Measurements from ENCODE around the gene NUDC.

The NUDC gene

GRCh38 chr1:26951216-26951615, 29.7 kb downstream of the NUDC start:
- DNase-seq (ENCODE audit: low read depth, low spot score) = no peak

GRCh38 chr1:26951821-26952497, 30.4 kb downstream of the NUDC start:
- no peak for DNase-seq (ENCODE audit: low read depth, low spot score)

GRCh38 chr1:26953374-26953773, 31.8 kb downstream of the NUDC start:
- DNase-seq (ENCODE audit: low read depth, low spot score) = no peak

- DNase-seq (ENCODE audit: low read depth, low spot score) = no peak
Measured at GRCh38 chr1:26956321-26956720, 34.8 kb downstream of the NUDC start.

- DNase-seq (ENCODE audit: low read depth, low spot score) = no peak
Measured at GRCh38 chr1:26957306-26957705, 35.8 kb downstream of the NUDC start.

- no peak for DNase-seq (ENCODE audit: low read depth, low spot score)
Measured at GRCh38 chr1:26959270-26959669, 37.7 kb downstream of the NUDC start.

GRCh38 chr1:26959722-26960624, 38.4 kb downstream of the NUDC start, which contains the start of gene KDF1:
Gene KDF1 (minus strand): TSS chr1:26960468. CDS start chr1:26952380, 8,088 bp downstream.
- DNase-seq (ENCODE audit: low read depth, low spot score) = no peak

- DNase-seq (ENCODE audit: low read depth, low spot score) = no peak
Measured at GRCh38 chr1:26960625-26960966, 39.1 kb downstream of the NUDC start.

- DNase-seq (ENCODE audit: low read depth, low spot score) = peak; percentile 27
Measured at GRCh38 chr1:26961826-26962225, 40.3 kb downstream of the NUDC start.

GRCh38 chr1:26965213-26965612, 43.7 kb downstream of the NUDC start:
- DNase-seq (ENCODE audit: low read depth, low spot score) = no peak

GRCh38 chr1:26965628-26966027, 44.1 kb downstream of the NUDC start:
- no peak for DNase-seq (ENCODE audit: low read depth, low spot score)

- DNase-seq (ENCODE audit: low read depth, low spot score) = no peak
Measured at GRCh38 chr1:26970810-26971209, 49.3 kb downstream of the NUDC start.

- DNase-seq (ENCODE audit: low read depth, low spot score) = no peak
Measured at GRCh38 chr1:26971590-26971989, 50.0 kb downstream of the NUDC start.

- no peak for DNase-seq (ENCODE audit: low read depth, low spot score)
Measured at GRCh38 chr1:26972390-26972789, 50.8 kb downstream of the NUDC start.

- DNase-seq (ENCODE audit: low read depth, low spot score) = no peak
Measured at GRCh38 chr1:26972821-26973220, 51.3 kb downstream of the NUDC start.

GRCh38 chr1:26976621-26977510, 55.3 kb downstream of the NUDC start:
- DNase-seq (ENCODE audit: low read depth, low spot score) = no peak

GRCh38 chr1:26978901-26979300, 57.4 kb downstream of the NUDC start:
- no peak for DNase-seq (ENCODE audit: low read depth, low spot score)

- no peak for DNase-seq (ENCODE audit: low read depth, low spot score)
Measured at GRCh38 chr1:26981146-26981846, 59.8 kb downstream of the NUDC start.

- DNase-seq (ENCODE audit: low read depth, low spot score) = no peak
Measured at GRCh38 chr1:26983863-26984262, 62.3 kb downstream of the NUDC start.

GRCh38 chr1:26984291-26984690, 62.7 kb downstream of the NUDC start:
- no peak for DNase-seq (ENCODE audit: low read depth, low spot score)

- DNase-seq (ENCODE audit: low read depth, low spot score) = no peak
Measured at GRCh38 chr1:26986658-26987057, 65.1 kb downstream of the NUDC start.

Measured in brain pericyte (primary cell).